Measurements from ENCODE around the gene HPX.

HPX gene

GRCh38 chr11:6388748-6389147 is 52.0 kb downstream of the HPX start:
- H3K4me3 ChIP-seq = peak overlapping the region; percentile 82
- no peaks in the 10 kb centered on the region for H3K9me3 ChIP-seq (ENCODE audit: low read depth, low read length)
- TF ChIP-seq FOXP2 (optimal IDR thresholded peaks at IDR 0.05; ENCODE audit: control extremely low read depth, extremely low read length, insufficient read depth) = no peak
- no peak for TF ChIP-seq EZH2 (IDR thresholded peaks at IDR 0.05)
- TF ChIP-seq POLR2AphosphoS5 (IDR thresholded peaks at IDR 0.05; ENCODE audit: borderline replicate concordance, low read depth, low read length) = no peak
- H3K36me3 ChIP-seq (ENCODE audit: insufficient read depth, low read length) = peaks cover 16% of the 10 kb centered on the region
- H3K27ac ChIP-seq = peak overlapping the region; percentile 95
- H3K9ac ChIP-seq (ENCODE audit: insufficient read length) = peak overlapping the region; percentile 72
- DNase-seq (ENCODE audit: low read depth, low spot score) = no peak

- peaks cover 9% of the 10 kb centered on the region for H3K36me3 ChIP-seq (ENCODE audit: insufficient read depth, low read length)
- peak overlapping the region; percentile 72 for H3K9ac ChIP-seq (ENCODE audit: insufficient read length)
- no peaks in the 10 kb centered on the region for H3K9me3 ChIP-seq (ENCODE audit: low read depth, low read length)
- TF ChIP-seq POLR2AphosphoS5 (IDR thresholded peaks at IDR 0.05; ENCODE audit: borderline replicate concordance, low read depth, low read length) = no peak
- no peak for DNase-seq (ENCODE audit: low read depth, low spot score)
- peak overlapping the region; percentile 95 for H3K27ac ChIP-seq
- H3K4me3 ChIP-seq = peak overlapping the region; percentile 82
Observed at GRCh38 chr11:6387811-6388599, 52.8 kb downstream of the HPX start.

GRCh38 chr11:6385046-6385777 is 55.6 kb downstream of the HPX start:
- peak overlapping the region; percentile 56 for H3K4me3 ChIP-seq
- no peaks in the 10 kb centered on the region for H3K9me3 ChIP-seq (ENCODE audit: low read depth, low read length)
- H3K9ac ChIP-seq (ENCODE audit: insufficient read length) = peak overlapping the region; percentile 78

More at GRCh38 chr11:6385046-6385777, 55.6 kb downstream of the HPX start:
- no peaks in the 10 kb centered on the region; the same call in 1 of the 2 replicates for H3K36me3 ChIP-seq (ENCODE audit: insufficient read depth, low read length)
- no peak for TF ChIP-seq FOXP2 (optimal IDR thresholded peaks at IDR 0.05; ENCODE audit: control extremely low read depth, extremely low read length, insufficient read depth)
- TF ChIP-seq EZH2 (IDR thresholded peaks at IDR 0.05) = no peak
- TF ChIP-seq POLR2AphosphoS5 (IDR thresholded peaks at IDR 0.05; ENCODE audit: borderline replicate concordance, low read depth, low read length) = peak; percentile 56; the same call in 1 of the 2 replicates
- DNase-seq (ENCODE audit: low read depth, low spot score) = peak; percentile 99
- H3K27ac ChIP-seq = peak overlapping the region; percentile 100

Measured in SK-N-MC (cell line).